ENCODE measurements around the gene ATP8B4. TPM values are rescaled to one million over a fixed set of nuclear protein-coding genes. Genes with fewer than 3 reads are reported as not detected.

ATP8B4 gene
- total RNA-seq, 1 experiment from 2014 or later: 0.24 TPM

DNA sequence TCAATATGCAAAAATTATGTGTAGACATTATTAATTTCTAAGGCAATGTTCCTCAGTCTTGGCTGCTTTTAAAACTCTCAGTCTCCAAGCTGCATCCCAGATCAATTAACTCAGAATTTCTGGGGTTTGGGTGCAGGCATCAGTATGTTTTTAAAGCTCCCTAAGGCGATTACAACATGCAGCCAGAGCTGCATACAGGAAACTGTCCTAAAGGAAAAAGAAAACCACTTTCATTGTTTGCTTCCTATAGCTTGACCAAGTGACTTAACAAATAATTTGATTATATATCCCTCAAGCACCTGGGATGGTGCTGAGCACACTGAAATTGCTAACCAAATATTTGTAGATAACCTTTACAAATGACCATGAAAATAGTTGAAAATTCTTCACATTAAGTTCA, 303.5 kb downstream of the ATP8B4 start:
- Mint-ChIP-seq H3K36me3 (ENCODE audit: insufficient read depth, unreplicated experiment) (no peaks in the 10 kb centered on the region), H3K4me3 (ENCODE audit: low read depth, unreplicated experiment) (no peak overlapping the region), H3K4me1 (ENCODE audit: low read depth, unreplicated experiment) (no peaks in the 10 kb centered on the region), H3K27ac (ENCODE audit: unreplicated experiment) (no peak overlapping the region), H3K9me3 (ENCODE audit: low read depth, unreplicated experiment) (peaks cover 3% of the 10 kb centered on the region), H3K27me3 (ENCODE audit: unreplicated experiment) (no peaks in the 10 kb centered on the region)
- no peak for DNase-seq
- CTCF ChIA-PET: interaction anchor here (0.7 kb wide), 1 partner anchor 17 kb away, joined by 3 read pairs; no protein-coding TSS in a partner anchor
- no TSS peak for BruUV-seq (replicated peaks)
- TF ChIP-seq, protein P1, sequence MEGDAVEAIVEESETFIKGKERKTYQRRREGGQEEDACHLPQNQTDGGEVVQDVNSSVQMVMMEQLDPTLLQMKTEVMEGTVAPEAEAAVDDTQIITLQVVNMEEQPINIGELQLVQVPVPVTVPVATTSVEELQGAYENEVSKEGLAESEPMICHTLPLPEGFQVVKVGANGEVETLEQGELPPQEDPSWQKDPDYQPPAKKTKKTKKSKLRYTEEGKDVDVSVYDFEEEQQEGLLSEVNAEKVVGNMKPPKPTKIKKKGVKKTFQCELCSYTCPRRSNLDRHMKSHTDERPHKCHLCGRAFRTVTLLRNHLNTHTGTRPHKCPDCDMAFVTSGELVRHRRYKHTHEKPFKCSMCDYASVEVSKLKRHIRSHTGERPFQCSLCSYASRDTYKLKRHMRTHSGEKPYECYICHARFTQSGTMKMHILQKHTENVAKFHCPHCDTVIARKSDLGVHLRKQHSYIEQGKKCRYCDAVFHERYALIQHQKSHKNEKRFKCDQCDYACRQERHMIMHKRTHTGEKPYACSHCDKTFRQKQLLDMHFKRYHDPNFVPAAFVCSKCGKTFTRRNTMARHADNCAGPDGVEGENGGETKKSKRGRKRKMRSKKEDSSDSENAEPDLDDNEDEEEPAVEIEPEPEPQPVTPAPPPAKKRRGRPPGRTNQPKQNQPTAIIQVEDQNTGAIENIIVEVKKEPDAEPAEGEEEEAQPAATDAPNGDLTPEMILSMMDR (IDR thresholded peaks at IDR 0.05; ENCODE audit: unreplicated experiment): no peak
- intact Hi-C loops (cut with micrococcal nuclease; ENCODE audit: unreplicated experiment): no loop called here

DNA sequence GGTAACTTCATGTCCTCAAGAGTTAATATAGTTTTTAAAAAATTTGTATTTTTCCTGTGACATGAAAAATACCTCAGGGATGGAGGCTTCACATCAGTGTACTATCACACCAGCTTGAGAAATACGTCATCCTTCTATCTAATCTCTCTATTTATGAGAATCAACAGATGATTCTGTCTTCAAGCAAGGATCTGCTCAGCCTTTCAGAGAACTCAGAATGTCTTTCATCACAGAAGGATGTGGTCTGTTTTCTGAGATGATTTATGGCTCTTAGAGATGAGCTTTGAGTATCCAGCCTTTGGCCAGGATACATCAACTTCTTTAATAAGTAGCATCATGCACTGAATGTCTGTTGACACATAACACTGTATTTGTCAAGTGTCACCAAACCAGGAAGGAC, 304.3 kb downstream of the ATP8B4 start:
- Mint-ChIP-seq H3K4me1 (ENCODE audit: low read depth, unreplicated experiment) (no peaks in the 10 kb centered on the region), H3K27ac (ENCODE audit: unreplicated experiment) (no peak overlapping the region), H3K27me3 (ENCODE audit: unreplicated experiment) (no peaks in the 10 kb centered on the region), H3K4me3 (ENCODE audit: low read depth, unreplicated experiment) (no peak overlapping the region), H3K36me3 (ENCODE audit: insufficient read depth, unreplicated experiment) (no peaks in the 10 kb centered on the region), H3K9me3 (ENCODE audit: low read depth, unreplicated experiment) (peaks cover 3% of the 10 kb centered on the region)
- CTCF ChIA-PET: no interaction called here
- intact Hi-C loops (cut with micrococcal nuclease; ENCODE audit: unreplicated experiment): no loop called here
- no peak for DNase-seq
- TF ChIP-seq, protein P1 (IDR thresholded peaks at IDR 0.05; ENCODE audit: unreplicated experiment): no peak
- no TSS peak for BruUV-seq (replicated peaks)

DNA sequence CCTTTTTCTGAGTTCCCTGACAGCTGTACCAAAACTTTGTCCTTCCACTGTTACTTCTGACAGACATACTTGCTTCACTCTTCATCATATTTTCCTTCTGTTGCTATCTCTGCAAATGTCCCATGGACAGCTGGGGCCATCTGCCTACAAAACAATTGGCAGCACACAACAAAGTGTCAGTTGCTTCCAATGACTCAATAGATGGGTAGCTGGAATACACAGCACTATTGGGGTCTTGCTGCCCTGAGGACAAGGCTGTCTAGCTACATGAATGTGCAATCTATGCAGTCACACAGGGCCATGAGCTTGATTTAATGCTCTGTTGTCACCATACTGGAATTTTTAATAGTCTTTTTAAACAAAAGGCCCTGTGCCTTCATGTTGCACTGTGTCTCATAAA, 305.4 kb downstream of the ATP8B4 start:
- H3K4me1 Mint-ChIP-seq (ENCODE audit: low read depth, unreplicated experiment): no peaks in the 10 kb centered on the region
- intact Hi-C loops (cut with micrococcal nuclease; ENCODE audit: unreplicated experiment): no loop called here
- no peak for DNase-seq
- H3K27me3 Mint-ChIP-seq (ENCODE audit: unreplicated experiment): no peaks in the 10 kb centered on the region
- no TSS peak for BruUV-seq (replicated peaks)
- CTCF ChIA-PET: no interaction called here
- H3K9me3 Mint-ChIP-seq (ENCODE audit: low read depth, unreplicated experiment): peaks cover under 1% of the 10 kb centered on the region
- H3K36me3 Mint-ChIP-seq (ENCODE audit: insufficient read depth, unreplicated experiment): no peaks in the 10 kb centered on the region
- no peak overlapping the region for H3K4me3 Mint-ChIP-seq (ENCODE audit: low read depth, unreplicated experiment)
- no peak overlapping the region for H3K27ac Mint-ChIP-seq (ENCODE audit: unreplicated experiment)
- TF ChIP-seq, protein P1 (IDR thresholded peaks at IDR 0.05; ENCODE audit: unreplicated experiment): no peak

DNA sequence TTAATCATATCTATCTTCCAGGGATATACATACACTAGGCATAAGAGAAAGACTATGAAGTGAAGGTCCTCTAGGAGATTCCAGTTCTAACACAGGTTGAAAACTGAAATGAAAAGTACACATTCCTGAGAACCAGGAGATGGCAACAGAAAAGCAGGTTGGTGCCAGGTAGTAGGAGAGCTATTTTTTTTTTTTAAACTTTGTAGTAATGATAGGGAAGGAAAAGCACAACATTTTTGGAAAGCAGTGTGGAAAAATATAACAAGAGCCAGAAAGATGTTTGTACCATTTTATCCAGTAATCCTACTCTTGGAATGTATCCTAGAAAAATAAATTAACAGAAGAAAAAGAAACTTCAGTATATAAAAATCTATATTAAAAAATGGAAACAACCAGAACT, 308.3 kb downstream of the ATP8B4 start:
- no peak overlapping the region for H3K4me3 Mint-ChIP-seq (ENCODE audit: low read depth, unreplicated experiment)
- H3K27me3 Mint-ChIP-seq (ENCODE audit: unreplicated experiment): no peaks in the 10 kb centered on the region
- no peak overlapping the region for H3K27ac Mint-ChIP-seq (ENCODE audit: unreplicated experiment)
- intact Hi-C loops (cut with micrococcal nuclease; ENCODE audit: unreplicated experiment): no loop called here
- no peak for DNase-seq
- H3K36me3 Mint-ChIP-seq (ENCODE audit: insufficient read depth, unreplicated experiment): no peaks in the 10 kb centered on the region
- BruUV-seq (replicated peaks): no TSS peak
- no peaks in the 10 kb centered on the region for H3K9me3 Mint-ChIP-seq (ENCODE audit: low read depth, unreplicated experiment)
- TF ChIP-seq, protein P1 (IDR thresholded peaks at IDR 0.05; ENCODE audit: unreplicated experiment): no peak
- CTCF ChIA-PET: no interaction called here
- H3K4me1 Mint-ChIP-seq (ENCODE audit: low read depth, unreplicated experiment): no peaks in the 10 kb centered on the region

Data from Calu3 (cell line).